ENCODE results near the gene RALGPS2.

The RALGPS2 gene

GRCh38 chr1:178941849-178942248, 216.8 kb downstream of the RALGPS2 start:
- WGBS, 2 donors (ENCODE audit: extremely low coverage in 2 of 2, insufficient read length in 2 of 2, insufficient replicate concordance in 1 of 2) = no CpG with 5 or more reads among the region's 14 CpGs
- no peaks in the 10 kb centered on the region for H3K9me3 ChIP-seq (replicated peaks in 1 of 2; ENCODE audit: control insufficient read depth in 2 of 2, insufficient read depth in 1 of 2, low read depth in 1 of 2, low read length in 2 of 2)
- H3K4me3 ChIP-seq (ENCODE audit: low read length in 2 of 2) = no peak overlapping the region
- H2BK15ac ChIP-seq (ENCODE audit: low read length) = no peak overlapping the region
- H2BK120ac ChIP-seq (ENCODE audit: low read depth, low read length) = no peak overlapping the region
- H2AK5ac ChIP-seq (ENCODE audit: low read depth, low read length) = no peak overlapping the region
- no peak overlapping the region for H2BK5ac ChIP-seq (ENCODE audit: low read length)
- H4K91ac ChIP-seq (ENCODE audit: low read depth, low read length, poor library complexity) = no peak overlapping the region
- DNase-seq (ENCODE audit: low spot score) = no peak
- peaks cover 0 to 20% (median 0%) of the 10 kb centered on the region in 3 experiments for H3K27me3 ChIP-seq (ENCODE audit: control insufficient read depth in 3 of 3, insufficient read depth in 3 of 3, low read depth in 1 of 3, low read length in 3 of 3)
- peaks cover 9 to 13% of the 10 kb centered on the region in 2 donors for H3K4me1 ChIP-seq (ENCODE audit: control insufficient read depth in 2 of 2, insufficient read depth in 1 of 2, low read depth in 1 of 2, low read length in 2 of 2)
- no peak overlapping the region for H3K27ac ChIP-seq (replicated peaks; ENCODE audit: low read length)
- H3K79me1 ChIP-seq (ENCODE audit: low read depth, low read length) = no peaks in the 10 kb centered on the region
- no peak overlapping the region for H3K9ac ChIP-seq (ENCODE audit: low read depth, low read length, poor library complexity)
- no peak overlapping the region for H2BK12ac ChIP-seq (ENCODE audit: low read length)
- no peak overlapping the region for H3K23ac ChIP-seq (ENCODE audit: low read depth, low read length, poor library complexity)
- no peak overlapping the region for H3K4me2 ChIP-seq (ENCODE audit: insufficient read depth, low read length, poor library complexity, severe bottlenecking)
- no peak overlapping the region for H4K8ac ChIP-seq (ENCODE audit: low read depth, low read length)
- no peak overlapping the region for H3K4ac ChIP-seq (ENCODE audit: low read length)
- H3K14ac ChIP-seq (ENCODE audit: low read length) = no peak overlapping the region
- no peak overlapping the region for H2AFZ ChIP-seq (ENCODE audit: low read length)
- peak overlapping the region; percentile 53 for H3K18ac ChIP-seq (ENCODE audit: low read length)
- H3K36me3 ChIP-seq (replicated peaks in 1 of 2; ENCODE audit: control insufficient read depth in 2 of 2, insufficient read depth in 2 of 2, low read length in 2 of 2) = no peaks in the 10 kb centered on the region

- no peak overlapping the region for H2BK5ac ChIP-seq (ENCODE audit: low read length)
- H3K9me3 ChIP-seq (replicated peaks in 1 of 2; ENCODE audit: control insufficient read depth in 2 of 2, insufficient read depth in 1 of 2, low read depth in 1 of 2, low read length in 2 of 2) = no peaks in the 10 kb centered on the region
- H4K8ac ChIP-seq (ENCODE audit: low read depth, low read length) = no peak overlapping the region
- no peak overlapping the region for H2AK5ac ChIP-seq (ENCODE audit: low read depth, low read length)
- no CpG with 5 or more reads among the region's 15 CpGs for WGBS, 2 donors (ENCODE audit: extremely low coverage in 2 of 2, insufficient read length in 2 of 2, insufficient replicate concordance in 1 of 2)
- H4K91ac ChIP-seq (ENCODE audit: low read depth, low read length, poor library complexity) = no peak overlapping the region
- peaks cover 0 to 18% (median 0%) of the 10 kb centered on the region in 3 experiments for H3K27me3 ChIP-seq (ENCODE audit: control insufficient read depth in 3 of 3, insufficient read depth in 3 of 3, low read depth in 1 of 3, low read length in 3 of 3)
- H3K18ac ChIP-seq (ENCODE audit: low read length) = peak overlapping the region; percentile 53
- H3K23ac ChIP-seq (ENCODE audit: low read depth, low read length, poor library complexity) = no peak overlapping the region
- H3K4me2 ChIP-seq (ENCODE audit: insufficient read depth, low read length, poor library complexity, severe bottlenecking) = no peak overlapping the region
- H3K79me1 ChIP-seq (ENCODE audit: low read depth, low read length) = no peaks in the 10 kb centered on the region
- H2BK120ac ChIP-seq (ENCODE audit: low read depth, low read length) = no peak overlapping the region
- H3K27ac ChIP-seq (replicated peaks; ENCODE audit: low read length) = no peak overlapping the region
- no peaks in the 10 kb centered on the region for H3K36me3 ChIP-seq (replicated peaks in 1 of 2; ENCODE audit: control insufficient read depth in 2 of 2, insufficient read depth in 2 of 2, low read length in 2 of 2)
- H2BK15ac ChIP-seq (ENCODE audit: low read length) = no peak overlapping the region
- no peak overlapping the region for H3K4ac ChIP-seq (ENCODE audit: low read length)
- DNase-seq (ENCODE audit: low spot score) = no peak
- H3K9ac ChIP-seq (ENCODE audit: low read depth, low read length, poor library complexity) = no peak overlapping the region
- H3K4me1 ChIP-seq (ENCODE audit: control insufficient read depth in 2 of 2, insufficient read depth in 1 of 2, low read depth in 1 of 2, low read length in 2 of 2) = peaks cover 9 to 13% of the 10 kb centered on the region in 2 donors
- H3K4me3 ChIP-seq (ENCODE audit: low read length in 2 of 2) = no peak overlapping the region
- no peak overlapping the region for H3K14ac ChIP-seq (ENCODE audit: low read length)
- no peak overlapping the region for H2BK12ac ChIP-seq (ENCODE audit: low read length)
- H2AFZ ChIP-seq (ENCODE audit: low read length) = no peak overlapping the region
Observed at GRCh38 chr1:178942285-178943198, 217.5 kb downstream of the RALGPS2 start.

GRCh38 chr1:178944729-178945128, 219.7 kb downstream of the RALGPS2 start:
- no peak overlapping the region for H3K9ac ChIP-seq (ENCODE audit: low read depth, low read length, poor library complexity)
- no peak overlapping the region for H3K14ac ChIP-seq (ENCODE audit: low read length)
- no peak overlapping the region for H2AK5ac ChIP-seq (ENCODE audit: low read depth, low read length)
- H4K8ac ChIP-seq (ENCODE audit: low read depth, low read length) = no peak overlapping the region
- H3K4me3 ChIP-seq (ENCODE audit: low read length in 2 of 2) = no peak overlapping the region
- no peaks in the 10 kb centered on the region for H3K9me3 ChIP-seq (replicated peaks in 1 of 2; ENCODE audit: control insufficient read depth in 2 of 2, insufficient read depth in 1 of 2, low read depth in 1 of 2, low read length in 2 of 2)
- no peak overlapping the region for H2BK15ac ChIP-seq (ENCODE audit: low read length)
- no peak for DNase-seq (ENCODE audit: low spot score)
- WGBS, 2 donors (ENCODE audit: extremely low coverage in 2 of 2, insufficient read length in 2 of 2, insufficient replicate concordance in 1 of 2) = no CpG with 5 or more reads among the region's 8 CpGs
- H2BK12ac ChIP-seq (ENCODE audit: low read length) = no peak overlapping the region
- H3K4me1 ChIP-seq (ENCODE audit: control insufficient read depth in 2 of 2, insufficient read depth in 1 of 2, low read depth in 1 of 2, low read length in 2 of 2) = peaks cover 0 to 7% of the 10 kb centered on the region in 2 donors
- H3K4ac ChIP-seq (ENCODE audit: low read length) = no peak overlapping the region
- no peak overlapping the region for H3K18ac ChIP-seq (ENCODE audit: low read length)
- no peak overlapping the region for H2BK5ac ChIP-seq (ENCODE audit: low read length)
- H2BK120ac ChIP-seq (ENCODE audit: low read depth, low read length) = no peak overlapping the region
- no peak overlapping the region for H3K23ac ChIP-seq (ENCODE audit: low read depth, low read length, poor library complexity)
- no peaks in the 10 kb centered on the region for H3K36me3 ChIP-seq (replicated peaks in 1 of 2; ENCODE audit: control insufficient read depth in 2 of 2, insufficient read depth in 2 of 2, low read length in 2 of 2)
- no peaks in the 10 kb centered on the region for H3K27me3 ChIP-seq (ENCODE audit: control insufficient read depth in 3 of 3, insufficient read depth in 3 of 3, low read depth in 1 of 3, low read length in 3 of 3)
- no peak overlapping the region for H2AFZ ChIP-seq (ENCODE audit: low read length)
- no peak overlapping the region for H4K91ac ChIP-seq (ENCODE audit: low read depth, low read length, poor library complexity)
- no peak overlapping the region for H3K4me2 ChIP-seq (ENCODE audit: insufficient read depth, low read length, poor library complexity, severe bottlenecking)
- no peaks in the 10 kb centered on the region for H3K79me1 ChIP-seq (ENCODE audit: low read depth, low read length)
- H3K27ac ChIP-seq (replicated peaks; ENCODE audit: low read length) = no peak overlapping the region

- Histone ChIP-seq H3K4ac (ENCODE audit: low read length) (no peak overlapping the region), H2AFZ (ENCODE audit: low read length) (peak overlapping the region; percentile 80), H4K8ac (ENCODE audit: low read depth, low read length) (peak overlapping the region; percentile 89), H2AK5ac (ENCODE audit: low read depth, low read length) (no peak overlapping the region), H3K4me1 (ENCODE audit: control insufficient read depth in 2 of 2, insufficient read depth in 1 of 2, low read depth in 1 of 2, low read length in 2 of 2) (peaks cover 0 to 7% of the 10 kb centered on the region in 2 donors), H3K4me2 (ENCODE audit: insufficient read depth, low read length, poor library complexity, severe bottlenecking) (no peak overlapping the region), H4K91ac (ENCODE audit: low read depth, low read length, poor library complexity) (no peak overlapping the region), H2BK15ac (ENCODE audit: low read length) (no peak overlapping the region), H3K27me3 (ENCODE audit: control insufficient read depth in 3 of 3, insufficient read depth in 3 of 3, low read depth in 1 of 3, low read length in 3 of 3) (no peaks in the 10 kb centered on the region), H3K36me3 (replicated peaks in 1 of 2; ENCODE audit: control insufficient read depth in 2 of 2, insufficient read depth in 2 of 2, low read length in 2 of 2) (no peaks in the 10 kb centered on the region), H3K23ac (ENCODE audit: low read depth, low read length, poor library complexity) (no peak overlapping the region), H2BK5ac (ENCODE audit: low read length) (no peak overlapping the region), H2BK120ac (ENCODE audit: low read depth, low read length) (no peak overlapping the region), H3K9me3 (replicated peaks in 1 of 2; ENCODE audit: control insufficient read depth in 2 of 2, insufficient read depth in 1 of 2, low read depth in 1 of 2, low read length in 2 of 2) (no peaks in the 10 kb centered on the region), H3K18ac (ENCODE audit: low read length) (peak overlapping the region; percentile 80), H3K27ac (replicated peaks; ENCODE audit: low read length) (no peak overlapping the region), H3K9ac (ENCODE audit: low read depth, low read length, poor library complexity) (no peak overlapping the region), H3K4me3 (ENCODE audit: low read length in 2 of 2) (no peak overlapping the region), H3K79me1 (ENCODE audit: low read depth, low read length) (no peaks in the 10 kb centered on the region), H3K14ac (ENCODE audit: low read length) (no peak overlapping the region), H2BK12ac (ENCODE audit: low read length) (peak overlapping the region; percentile 87)
- WGBS, 2 donors (ENCODE audit: extremely low coverage in 2 of 2, insufficient read length in 2 of 2, insufficient replicate concordance in 1 of 2) = no CpG with 5 or more reads among the region's 17 CpGs
- no peak for DNase-seq (ENCODE audit: low spot score)
Observed at GRCh38 chr1:178945763-178946266, 220.8 kb downstream of the RALGPS2 start.
